Measurements from ENCODE around the gene IDI1.

Gene IDI1

DNA sequence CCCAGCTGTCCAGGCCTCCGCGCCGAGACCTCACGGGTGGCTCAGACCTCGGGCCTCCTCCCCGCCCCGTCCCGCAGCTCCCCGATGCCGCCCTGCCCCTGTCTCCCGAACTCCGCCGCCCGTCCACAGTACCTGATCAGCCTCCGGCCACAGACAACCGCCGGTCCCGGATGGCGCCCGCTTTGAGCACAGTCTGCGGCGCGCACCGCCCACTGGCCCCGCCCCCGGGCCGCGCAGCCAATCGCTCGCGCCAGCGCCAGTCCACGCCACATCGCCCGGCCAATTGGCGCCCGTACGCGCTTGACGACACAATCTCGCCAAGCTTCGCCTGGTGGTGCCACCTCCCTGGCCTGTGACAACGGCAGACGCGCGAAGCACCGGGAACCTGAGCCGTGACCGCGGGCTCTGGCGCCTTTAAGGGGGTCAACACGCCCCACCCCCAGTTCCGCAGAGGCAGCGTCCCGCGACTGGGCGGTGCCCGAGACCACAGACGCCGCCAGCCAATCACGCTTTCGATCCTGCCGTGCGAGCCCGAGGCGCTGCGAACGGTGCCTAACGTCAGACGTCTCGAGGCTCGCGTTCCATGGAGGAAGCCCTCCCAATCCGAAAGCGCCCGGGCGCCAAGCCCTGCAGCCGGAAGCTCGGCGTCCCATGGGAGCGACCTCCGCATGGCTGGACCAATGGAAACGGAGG lies at the start of gene IDI1:
Gene IDI1, minus strand, starts transcription at position 388 of the 693 bp plus-strand sequence. Its CDS starts 116 bp downstream, at position 272.
- TF ChIP-seq, protein P1, sequence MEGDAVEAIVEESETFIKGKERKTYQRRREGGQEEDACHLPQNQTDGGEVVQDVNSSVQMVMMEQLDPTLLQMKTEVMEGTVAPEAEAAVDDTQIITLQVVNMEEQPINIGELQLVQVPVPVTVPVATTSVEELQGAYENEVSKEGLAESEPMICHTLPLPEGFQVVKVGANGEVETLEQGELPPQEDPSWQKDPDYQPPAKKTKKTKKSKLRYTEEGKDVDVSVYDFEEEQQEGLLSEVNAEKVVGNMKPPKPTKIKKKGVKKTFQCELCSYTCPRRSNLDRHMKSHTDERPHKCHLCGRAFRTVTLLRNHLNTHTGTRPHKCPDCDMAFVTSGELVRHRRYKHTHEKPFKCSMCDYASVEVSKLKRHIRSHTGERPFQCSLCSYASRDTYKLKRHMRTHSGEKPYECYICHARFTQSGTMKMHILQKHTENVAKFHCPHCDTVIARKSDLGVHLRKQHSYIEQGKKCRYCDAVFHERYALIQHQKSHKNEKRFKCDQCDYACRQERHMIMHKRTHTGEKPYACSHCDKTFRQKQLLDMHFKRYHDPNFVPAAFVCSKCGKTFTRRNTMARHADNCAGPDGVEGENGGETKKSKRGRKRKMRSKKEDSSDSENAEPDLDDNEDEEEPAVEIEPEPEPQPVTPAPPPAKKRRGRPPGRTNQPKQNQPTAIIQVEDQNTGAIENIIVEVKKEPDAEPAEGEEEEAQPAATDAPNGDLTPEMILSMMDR (IDR thresholded peaks at IDR 0.05; ENCODE audit: insufficient read depth, low read length, poor library complexity, severe bottlenecking) = no peak
- TF ChIP-seq EZH2phosphoT487 (conservative IDR thresholded peaks at IDR 0.05; ENCODE audit: low read length) = no peak
- H3F3A ChIP-seq (ENCODE audit: insufficient read depth) = peaks cover 53% of the 10 kb centered on the region

DNA sequence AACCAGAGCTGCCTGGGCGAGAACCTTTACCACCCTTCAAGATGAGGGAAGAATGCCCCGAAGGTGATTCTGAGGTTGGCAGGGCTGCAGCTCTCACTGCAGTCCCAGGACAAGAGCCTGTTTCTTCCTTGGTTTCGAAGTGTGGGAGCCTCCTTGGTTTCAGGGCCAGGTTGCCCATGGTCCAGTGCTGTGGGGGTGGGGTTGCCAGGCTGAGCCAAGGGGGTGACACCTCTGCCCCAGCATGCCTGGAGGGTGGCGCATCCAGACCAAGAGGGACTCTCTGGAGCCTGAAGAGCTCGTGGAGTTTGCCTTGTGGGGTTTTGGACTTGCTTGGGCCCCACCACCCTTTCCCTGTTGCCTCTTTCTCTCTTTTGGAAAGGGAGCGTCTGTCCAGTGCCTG lies 48.5 kb upstream of the IDI1 start:
- Histone ChIP-seq H3K27me3 (ENCODE audit: low read length) (no peaks in the 10 kb centered on the region), H3F3A (ENCODE audit: insufficient read depth) (no peaks in the 10 kb centered on the region), H3K4me3 (ENCODE audit: insufficient read depth, low read length, poor library complexity, severe bottlenecking) (no peak overlapping the region), H3K36me3 (ENCODE audit: low read length) (no peaks in the 10 kb centered on the region), H4K20me1 (ENCODE audit: low read depth, low read length) (no peaks in the 10 kb centered on the region), H3K4me2 (ENCODE audit: low read depth, low read length, poor library complexity, severe bottlenecking) (no peak overlapping the region), H3K9ac (ENCODE audit: low read length) (no peak overlapping the region), H3K79me2 (ENCODE audit: insufficient read depth, low read length) (no peaks in the 10 kb centered on the region), H2AFZ (ENCODE audit: low read depth, low read length, severe bottlenecking) (no peak overlapping the region), H3K9me2 (replicated peaks; ENCODE audit: insufficient read depth, low read length) (no peaks in the 10 kb centered on the region), H3K9me3 (ENCODE audit: insufficient read depth, low read length) (no peaks in the 10 kb centered on the region), H3K27ac (ENCODE audit: low read depth, low read length) (no peak overlapping the region)
- no peak for TF ChIP-seq EZH2phosphoT487 (conservative IDR thresholded peaks at IDR 0.05; ENCODE audit: low read length)
- TF ChIP-seq, protein P1 (IDR thresholded peaks at IDR 0.05; ENCODE audit: insufficient read depth, low read length, poor library complexity, severe bottlenecking) = no peak

More for the DNA sequence above, at the start of gene IDI1:
- Histone ChIP-seq H3K9me3 (ENCODE audit: insufficient read depth, low read length) (no peaks in the 10 kb centered on the region), H3K36me3 (ENCODE audit: low read length) (peaks cover 26% of the 10 kb centered on the region), H3K27me3 (ENCODE audit: low read length) (no peaks in the 10 kb centered on the region), H3K9ac (ENCODE audit: low read length) (peak within 1 kb of the TSS; percentile 93), H3K27ac (ENCODE audit: low read depth, low read length) (peak within 1 kb of the TSS; percentile 93), H3K4me3 (ENCODE audit: insufficient read depth, low read length, poor library complexity, severe bottlenecking) (peak within 1 kb of the TSS; percentile 81), H3K79me2 (ENCODE audit: insufficient read depth, low read length) (peaks cover 81% of the 10 kb centered on the region), H2AFZ (ENCODE audit: low read depth, low read length, severe bottlenecking) (peak within 1 kb of the TSS; percentile 42), H4K20me1 (ENCODE audit: low read depth, low read length) (peaks cover 8% of the 10 kb centered on the region), H3K4me2 (ENCODE audit: low read depth, low read length, poor library complexity, severe bottlenecking) (peak within 1 kb of the TSS; percentile 97), H3K9me2 (replicated peaks; ENCODE audit: insufficient read depth, low read length) (no peaks in the 10 kb centered on the region)

DNA sequence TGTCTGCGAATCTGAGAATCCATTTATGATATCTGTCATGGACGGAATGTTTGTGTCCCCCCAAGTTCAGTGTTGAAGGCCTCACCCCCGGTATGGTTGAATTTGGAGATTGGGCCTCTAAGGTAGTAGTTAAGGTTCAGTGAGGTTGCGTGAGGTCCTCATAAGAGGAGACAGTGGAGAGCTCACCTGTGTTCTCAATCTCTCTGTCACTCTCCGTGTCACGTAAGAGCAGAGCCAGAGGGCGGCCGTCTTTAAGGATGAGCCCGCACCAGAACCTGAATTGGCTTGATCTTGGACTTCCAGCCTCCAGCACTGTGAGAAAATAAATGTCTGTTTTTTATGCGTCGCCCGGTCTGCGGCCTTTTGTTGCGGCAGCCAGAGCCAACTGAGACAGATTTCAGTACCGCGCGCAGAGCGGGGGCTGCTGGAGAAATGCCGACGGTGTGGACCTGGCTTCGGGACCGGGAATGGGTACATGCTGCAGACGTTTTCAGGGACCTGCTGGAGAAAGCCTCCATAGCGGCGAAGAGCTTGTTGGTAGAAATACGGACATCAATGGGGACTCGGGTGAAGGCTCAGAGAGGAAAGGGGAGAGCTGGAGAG lies 47.5 kb upstream of the IDI1 start:
- no peak overlapping the region for H3K9ac ChIP-seq (ENCODE audit: low read length)
- no peak overlapping the region for H2AFZ ChIP-seq (ENCODE audit: low read depth, low read length, severe bottlenecking)
- H3K36me3 ChIP-seq (ENCODE audit: low read length) = no peaks in the 10 kb centered on the region
- H3K79me2 ChIP-seq (ENCODE audit: insufficient read depth, low read length) = no peaks in the 10 kb centered on the region
- H3K9me2 ChIP-seq (replicated peaks; ENCODE audit: insufficient read depth, low read length) = no peaks in the 10 kb centered on the region
- H3K9me3 ChIP-seq (ENCODE audit: insufficient read depth, low read length) = no peaks in the 10 kb centered on the region
- H3F3A ChIP-seq (ENCODE audit: insufficient read depth) = no peaks in the 10 kb centered on the region
- TF ChIP-seq EZH2phosphoT487 (conservative IDR thresholded peaks at IDR 0.05; ENCODE audit: low read length) = no peak
- H3K4me2 ChIP-seq (ENCODE audit: low read depth, low read length, poor library complexity, severe bottlenecking) = no peak overlapping the region
- no peak overlapping the region for H3K4me3 ChIP-seq (ENCODE audit: insufficient read depth, low read length, poor library complexity, severe bottlenecking)
- no peaks in the 10 kb centered on the region for H4K20me1 ChIP-seq (ENCODE audit: low read depth, low read length)
- no peak overlapping the region for H3K27ac ChIP-seq (ENCODE audit: low read depth, low read length)
- no peaks in the 10 kb centered on the region for H3K27me3 ChIP-seq (ENCODE audit: low read length)

DNA sequence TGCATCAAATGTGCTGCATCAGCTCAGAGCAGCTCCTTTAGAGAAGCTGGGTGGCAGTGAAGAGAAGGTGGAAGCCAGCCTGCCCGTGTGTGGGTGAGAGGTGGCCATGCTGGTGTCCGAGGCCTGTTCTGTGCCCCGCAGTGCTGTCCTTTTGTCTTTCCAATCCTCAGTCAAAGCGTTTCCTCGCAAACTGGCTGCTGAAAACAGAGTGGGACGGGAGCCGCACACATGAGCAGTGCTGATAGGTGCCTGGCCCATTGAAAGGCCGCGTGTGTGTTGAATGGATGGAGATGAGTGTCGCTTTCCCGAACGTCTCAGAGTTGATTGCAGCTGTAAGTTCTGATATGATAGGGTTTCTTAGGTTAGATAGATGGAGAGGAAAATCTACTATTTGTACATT lies 46.6 kb upstream of the IDI1 start:
- TF ChIP-seq, protein P1 (IDR thresholded peaks at IDR 0.05; ENCODE audit: insufficient read depth, low read length, poor library complexity, severe bottlenecking) = no peak
- TF ChIP-seq EZH2phosphoT487 (conservative IDR thresholded peaks at IDR 0.05; ENCODE audit: low read length) = no peak
- no peak overlapping the region for H3K4me2 ChIP-seq (ENCODE audit: low read depth, low read length, poor library complexity, severe bottlenecking)
- H3K36me3 ChIP-seq (ENCODE audit: low read length) = no peaks in the 10 kb centered on the region
- H3K27ac ChIP-seq (ENCODE audit: low read depth, low read length) = no peak overlapping the region
- no peaks in the 10 kb centered on the region for H3K27me3 ChIP-seq (ENCODE audit: low read length)
- no peaks in the 10 kb centered on the region for H4K20me1 ChIP-seq (ENCODE audit: low read depth, low read length)
- H3F3A ChIP-seq (ENCODE audit: insufficient read depth) = no peaks in the 10 kb centered on the region
- no peaks in the 10 kb centered on the region for H3K9me2 ChIP-seq (replicated peaks; ENCODE audit: insufficient read depth, low read length)
- H3K9ac ChIP-seq (ENCODE audit: low read length) = no peak overlapping the region
- no peak overlapping the region for H2AFZ ChIP-seq (ENCODE audit: low read depth, low read length, severe bottlenecking)
- H3K9me3 ChIP-seq (ENCODE audit: insufficient read depth, low read length) = no peaks in the 10 kb centered on the region
- H3K79me2 ChIP-seq (ENCODE audit: insufficient read depth, low read length) = no peaks in the 10 kb centered on the region
- H3K4me3 ChIP-seq (ENCODE audit: insufficient read depth, low read length, poor library complexity, severe bottlenecking) = no peak overlapping the region

Measured in SU-DHL-6 (cell line).